Loucy (cell line): Measurements from ENCODE around the gene SP140.

ENCODE experiments used
- CTCF ChIP-seq: fragments of 200-600 bp; sonication (generic); conservative IDR thresholded peaks from 2 replicates; pipeline ENCODE4 v1.5.1; 2014; ENCODE audit warnings: mild to moderate bottlenecking, antibody characterized with exemption, low read length
- EZH2phosphoT487 ChIP-seq: fragments of 200-600 bp; IDR thresholded peaks from 2 replicates; pipeline ENCODE4 v1.6.1; 2018; ENCODE audit warnings: antibody characterized with exemption, mild to moderate bottlenecking, moderate library complexity, borderline replicate concordance

GRCh38 chr2:230335864-230336506 lies 110.4 kb downstream of the SP140 start:
- TF ChIP-seq CTCF (no peak), EZH2phosphoT487 (no peak)
